Activated CD4-positive, alpha-beta T cell treated with anti-CD3 and anti-CD28 coated beads, Interleukin-2, amount 50 U/mL, for 1 hour (primary cell): ENCODE data around the gene TESK2.
A peak's percentile ranks its signal among the peaks of the same experiment; 100 is the strongest.

Experiments used
- DNase-seq: peaks from one replicate; pipeline ENCODE4 v3.0.0-alpha.2; 2020

TESK2 gene

GRCh38 chr1:45299981-45300668 lies 190.8 kb downstream of the TESK2 start:
- peak; percentile 20 for DNase-seq

DNA sequence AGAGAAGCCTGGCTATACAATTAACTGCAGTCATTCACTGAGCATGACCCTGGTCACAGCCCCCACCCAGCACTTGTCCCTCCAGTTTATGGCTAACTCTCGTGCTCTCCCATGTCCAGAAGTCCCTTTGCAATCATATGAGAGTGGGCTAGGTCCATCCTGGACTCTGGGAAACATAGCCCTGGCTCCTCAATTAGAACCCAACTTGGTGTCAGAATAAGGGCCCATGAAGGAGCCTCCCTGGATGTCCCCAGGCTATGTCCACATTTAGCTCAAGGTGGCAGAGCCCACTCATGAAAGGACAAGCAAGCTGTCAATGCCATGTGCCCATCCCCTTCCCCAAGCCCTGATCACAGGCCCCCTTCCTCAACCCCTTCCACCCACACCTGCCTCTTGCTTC lies 191.7 kb downstream of the TESK2 start:
- DNase-seq = no peak

DNA sequence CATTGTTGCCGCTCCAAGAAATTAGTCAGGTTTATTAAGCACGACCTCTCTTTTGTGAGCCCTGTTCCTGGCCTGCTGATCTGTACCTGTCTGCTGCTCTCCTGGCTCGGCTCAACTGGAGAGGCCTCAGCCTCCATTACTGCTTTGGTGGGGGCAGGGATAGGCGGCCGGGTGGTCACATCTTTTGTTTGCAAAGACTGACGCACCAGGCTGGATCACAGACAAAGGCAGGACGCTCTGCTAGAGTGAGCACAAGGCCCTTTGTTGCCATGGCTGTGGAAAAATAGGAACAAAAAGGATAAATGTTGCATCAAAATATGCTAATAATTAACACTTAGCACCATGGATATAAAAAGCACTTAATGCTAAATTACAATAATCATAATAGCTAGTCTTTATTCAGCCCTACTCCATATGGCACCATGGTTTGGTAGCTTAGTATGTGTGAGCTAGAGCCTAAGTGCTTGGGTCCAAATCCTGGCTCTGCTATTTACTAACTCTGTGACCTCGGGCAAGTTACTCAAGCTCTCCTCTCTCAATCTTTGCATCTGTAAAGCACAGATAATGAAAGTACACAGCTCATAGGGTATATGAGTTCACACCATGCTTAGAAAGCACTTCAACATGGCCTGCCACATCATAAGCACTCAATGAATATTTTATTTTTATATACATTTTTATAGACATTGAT lies 193.2 kb downstream of the TESK2 start:
- DNase-seq = no peak
